ENCODE results near the gene THBD.

GRCh38 chr20:23059001-23059400 is 9.5 kb upstream of the THBD start:
- no peak for TF ChIP-seq POLR2A (IDR thresholded peaks at IDR 0.05)
- no peak for TF ChIP-seq CTCF (IDR thresholded peaks at IDR 0.05)
- TF ChIP-seq POLR2AphosphoS5 (IDR thresholded peaks at IDR 0.05), result no peak
